SHP77 treated with DMSO at 0.1 percent for 48 hours (cell line): Measurements from ENCODE around the gene PNP.
"Not testable (repeated sequence)": the region's sequence is repeated elsewhere in the genome, so short reads cannot be mapped to it uniquely, and the experiment has no call there.

Source experiments
- DNase-seq: peaks from one replicate; lab custom pipeline; 2025; lab: John Stamatoyannopoulos, UW

Gene PNP

GRCh38 chr14:20469242-20469889 is at the start of gene PNP:
TSS of gene PNP (plus strand) at chr14:20469406. CDS start at chr14:20469525, 119 bp downstream.
- DNase-seq, result peak; percentile 95

GRCh38 chr14:20419419-20419818 is 49.8 kb upstream of the PNP start:
- no peak for DNase-seq

- DNase-seq, result no peak
These were observed 47.9 kb upstream of the PNP start for GRCh38 chr14:20421267-20421666.

- DNase-seq, result no peak
These were observed 46.3 kb upstream of the PNP start for GRCh38 chr14:20422886-20423285.

GRCh38 chr14:20424851-20425250 is 44.4 kb upstream of the PNP start:
- no peak for DNase-seq

- peak; percentile 50 for DNase-seq
These were observed 41.8 kb upstream of the PNP start for GRCh38 chr14:20427231-20428009.

GRCh38 chr14:20428010-20428365 is 41.2 kb upstream of the PNP start:
- no peak for DNase-seq

GRCh38 chr14:20428802-20429201 is 40.4 kb upstream of the PNP start:
- DNase-seq, result no peak

- peak; percentile 52 for DNase-seq
These were observed 39.2 kb upstream of the PNP start for GRCh38 chr14:20429801-20430669.

GRCh38 chr14:20434701-20435581 is 34.3 kb upstream of the PNP start:
- DNase-seq, result peak; percentile 50

- DNase-seq, result no peak
These were observed 33.4 kb upstream of the PNP start, which contains the start of gene KLHL33 for GRCh38 chr14:20435582-20436362. TSS of gene KLHL33 (minus strand) at chr14:20436166. CDS start at chr14:20435811, 355 bp downstream.

- no peak for DNase-seq
These were observed 32.8 kb upstream of the PNP start for GRCh38 chr14:20436363-20436755.

- DNase-seq, result no peak
These were observed 30.5 kb upstream of the PNP start for GRCh38 chr14:20438664-20439063.

GRCh38 chr14:20440465-20440864 is 28.7 kb upstream of the PNP start:
- DNase-seq, result no peak

- no peak for DNase-seq
These were observed 28.3 kb upstream of the PNP start for GRCh38 chr14:20440882-20441281.

GRCh38 chr14:20441461-20441860 is 27.7 kb upstream of the PNP start:
- no peak for DNase-seq

GRCh38 chr14:20443650-20444049 is 25.6 kb upstream of the PNP start:
- DNase-seq, result not testable (repeated sequence)

- DNase-seq, result no peak
These were observed 22.3 kb upstream of the PNP start for GRCh38 chr14:20446889-20447288.

GRCh38 chr14:20452831-20453230 is 16.4 kb upstream of the PNP start:
- DNase-seq, result not testable (repeated sequence)

GRCh38 chr14:20454516-20455354 is 14.5 kb upstream of the PNP start, which contains the start of the genes APEX1 and OSGEP:
TSS of gene APEX1 (plus strand) at chr14:20455226. CDS start at chr14:20455646, 420 bp downstream.
TSS of gene OSGEP (minus strand) at chr14:20454812. CDS start at chr14:20454683, 129 bp downstream.
- DNase-seq, result peak; percentile 99
